ENCODE measurements around the gene GALNT18. TPM values are rescaled to one million over a fixed set of nuclear protein-coding genes. Genes with fewer than 3 reads are reported as not detected.

Gene GALNT18
- total RNA-seq, 2 experiments from 2014 or later = 6.8 to 7.4 TPM

- Mint-ChIP-seq H3K36me3 (ENCODE audit: low read depth) (no peaks in the 10 kb centered on the region), H3K27ac (no peak overlapping the region), H3K4me3 (no peak overlapping the region), H3K9me3 (no peaks in the 10 kb centered on the region), H3K27me3 (no peaks in the 10 kb centered on the region), H3K4me1 (ENCODE audit: low read depth) (no peaks in the 10 kb centered on the region)
- POLR2A ChIA-PET = no interaction called here
- no peak for DNase-seq
- CTCF ChIA-PET = interaction anchor here (0.6 kb wide), 1 partner anchor 397 kb away, joined by 3 read pairs; no protein-coding TSS in a partner anchor
- intact Hi-C loops (cut with micrococcal nuclease) = no loop called here
- no peak for TF ChIP-seq CTCF (IDR thresholded peaks at IDR 0.05)
- no peak for ATAC-seq
Measured at GRCh38 chr11:11424688-11425087, 197.1 kb downstream of the GALNT18 start.

GRCh38 chr11:11422411-11423128 lies 199.2 kb downstream of the GALNT18 start:
- TF ChIP-seq CTCF (IDR thresholded peaks at IDR 0.05) = no peak
- peaks cover 5% of the 10 kb centered on the region for H3K27me3 Mint-ChIP-seq
- H3K4me1 Mint-ChIP-seq (ENCODE audit: low read depth) = no peaks in the 10 kb centered on the region
- no peak overlapping the region for H3K4me3 Mint-ChIP-seq
- no peaks in the 10 kb centered on the region for H3K36me3 Mint-ChIP-seq (ENCODE audit: low read depth)
- POLR2A ChIA-PET = no interaction called here
- no peaks in the 10 kb centered on the region for H3K9me3 Mint-ChIP-seq
- DNase-seq = no peak
- no peak for ATAC-seq
- intact Hi-C loops (cut with micrococcal nuclease) = no loop called here
- CTCF ChIA-PET = no interaction called here
- no peak overlapping the region for H3K27ac Mint-ChIP-seq

GRCh38 chr11:11421509-11421908 lies 200.3 kb downstream of the GALNT18 start:
- intact Hi-C loops (cut with micrococcal nuclease) = no loop called here
- CTCF ChIA-PET = no interaction called here
- DNase-seq (no peak), ATAC-seq (no peak)
- Mint-ChIP-seq H3K27ac (no peak overlapping the region), H3K4me3 (no peak overlapping the region), H3K4me1 (ENCODE audit: low read depth) (no peaks in the 10 kb centered on the region), H3K9me3 (no peaks in the 10 kb centered on the region), H3K36me3 (ENCODE audit: low read depth) (no peaks in the 10 kb centered on the region), H3K27me3 (peaks cover 5% of the 10 kb centered on the region)
- POLR2A ChIA-PET = no interaction called here
- no peak for TF ChIP-seq CTCF (IDR thresholded peaks at IDR 0.05)

GRCh38 chr11:11420899-11421285 lies 200.9 kb downstream of the GALNT18 start:
- Mint-ChIP-seq H3K27ac (no peak overlapping the region), H3K27me3 (peaks cover 9% of the 10 kb centered on the region), H3K4me1 (ENCODE audit: low read depth) (no peaks in the 10 kb centered on the region), H3K9me3 (no peaks in the 10 kb centered on the region), H3K36me3 (ENCODE audit: low read depth) (no peaks in the 10 kb centered on the region), H3K4me3 (no peak overlapping the region)
- no peak for TF ChIP-seq CTCF (IDR thresholded peaks at IDR 0.05)
- ATAC-seq (no peak), DNase-seq (no peak)
- POLR2A ChIA-PET = no interaction called here
- CTCF ChIA-PET = no interaction called here
- intact Hi-C loops (cut with micrococcal nuclease) = no loop called here

DNA sequence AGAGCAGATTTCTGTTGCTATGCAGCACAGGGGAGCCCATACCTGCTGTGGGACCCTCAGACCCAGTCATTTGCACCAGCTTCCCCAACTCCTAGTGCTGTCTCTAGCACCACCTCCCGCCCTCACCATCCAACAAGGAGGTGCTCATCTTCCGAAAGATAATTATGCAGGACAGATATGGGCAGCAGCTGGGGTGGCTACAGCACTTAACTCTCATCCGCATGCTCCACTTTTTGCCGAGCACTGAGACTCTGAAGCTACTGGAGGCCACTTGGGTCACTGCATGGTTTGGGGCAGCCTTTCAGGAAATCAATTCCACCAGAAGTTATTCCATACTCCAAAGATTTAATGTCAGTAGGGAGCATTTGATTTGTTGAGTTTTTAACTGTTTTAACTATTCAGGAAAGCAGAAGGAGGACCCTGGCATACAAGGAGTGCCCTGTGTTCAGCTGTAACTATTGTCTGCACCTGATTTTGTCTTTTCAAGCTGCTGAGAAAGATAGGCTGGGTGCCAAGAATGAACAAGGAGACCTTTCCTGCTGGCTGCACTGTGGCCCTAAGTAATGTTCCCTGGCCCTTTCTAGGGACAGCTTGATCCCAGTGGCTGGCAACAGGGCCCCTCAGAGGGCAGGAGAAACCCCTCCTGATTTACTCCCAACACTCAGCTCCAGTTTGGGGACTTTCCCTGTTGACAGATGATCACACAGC lies 201.5 kb downstream of the GALNT18 start:
- no peak for DNase-seq
- ATAC-seq = no peak
- TF ChIP-seq CTCF (IDR thresholded peaks at IDR 0.05) = no peak
- POLR2A ChIA-PET = no interaction called here
- Mint-ChIP-seq H3K4me1 (ENCODE audit: low read depth) (no peaks in the 10 kb centered on the region), H3K27ac (no peak overlapping the region), H3K4me3 (no peak overlapping the region), H3K9me3 (no peaks in the 10 kb centered on the region), H3K36me3 (ENCODE audit: low read depth) (no peaks in the 10 kb centered on the region), H3K27me3 (peaks cover 14% of the 10 kb centered on the region)
- CTCF ChIA-PET = no interaction called here
- intact Hi-C loops (cut with micrococcal nuclease) = no loop called here
